Bone marrow (tissue), 2 donors: Measurements from ENCODE around the gene SLC6A3.

Experiments used
- DNase-seq, 2 donors: peaks; one replicate each; lab custom pipeline; 2025; lab: John Stamatoyannopoulos, UW

Gene SLC6A3

DNA sequence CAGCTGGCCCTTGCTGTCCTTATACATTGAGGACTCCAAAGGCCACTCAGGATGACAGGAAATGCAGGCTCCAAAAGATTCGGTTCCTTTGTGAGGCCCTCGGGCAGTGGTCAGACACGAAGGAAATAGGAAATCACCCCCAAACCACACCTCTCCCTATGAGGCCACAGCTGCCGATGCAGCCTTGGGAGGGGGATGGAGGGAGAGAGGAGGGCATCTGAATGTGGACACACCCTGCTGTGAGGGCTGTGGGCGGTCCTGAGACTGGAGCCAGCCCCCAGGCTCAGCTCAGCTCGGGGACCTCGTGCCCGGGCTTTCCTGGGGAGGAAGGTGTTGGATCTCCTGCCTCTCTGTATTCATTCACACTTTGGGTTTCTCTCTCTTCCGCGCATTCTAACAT is 97.7 kb downstream of the SLC6A3 start:
- no peak for DNase-seq

DNA sequence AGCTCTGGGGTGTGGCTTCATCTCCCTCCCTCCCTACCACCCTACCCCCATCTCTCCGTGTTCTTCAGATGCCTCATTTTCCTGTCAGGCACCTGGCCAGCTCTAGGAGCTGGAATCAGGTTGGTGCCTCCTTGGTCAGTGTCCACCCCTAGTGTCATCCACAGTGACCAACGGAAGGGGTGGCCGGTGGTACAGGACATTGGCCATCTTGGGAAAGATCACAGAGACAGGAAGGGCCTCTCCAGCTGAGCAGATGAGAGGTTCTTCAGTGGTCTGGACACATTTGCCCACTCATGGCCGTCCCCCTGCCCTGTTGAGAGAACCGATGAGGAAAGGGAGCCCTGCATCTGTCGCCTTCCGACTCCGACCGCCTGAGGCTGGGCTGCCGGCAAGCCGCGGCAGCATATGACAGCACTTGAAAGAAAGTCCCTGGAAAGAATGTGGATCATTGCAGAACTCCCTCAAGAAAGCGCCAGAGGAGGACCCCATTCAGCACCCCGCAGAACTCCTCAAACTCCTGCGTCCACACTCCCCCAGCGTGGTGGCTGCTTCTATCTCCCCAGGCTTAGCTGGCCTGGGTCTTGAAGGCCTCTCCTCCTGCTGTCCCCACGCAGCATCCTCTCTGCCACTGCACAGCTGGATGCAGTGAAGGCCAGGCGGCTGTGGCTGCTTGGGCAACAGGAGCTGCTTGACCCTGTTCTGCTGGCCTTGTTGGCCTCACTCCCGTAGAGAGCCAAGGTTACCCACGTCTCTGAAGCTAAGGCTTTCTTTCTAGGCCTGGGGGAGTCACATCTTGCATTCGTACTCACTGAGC is 98.4 kb downstream of the SLC6A3 start:
- DNase-seq: no peak

DNA sequence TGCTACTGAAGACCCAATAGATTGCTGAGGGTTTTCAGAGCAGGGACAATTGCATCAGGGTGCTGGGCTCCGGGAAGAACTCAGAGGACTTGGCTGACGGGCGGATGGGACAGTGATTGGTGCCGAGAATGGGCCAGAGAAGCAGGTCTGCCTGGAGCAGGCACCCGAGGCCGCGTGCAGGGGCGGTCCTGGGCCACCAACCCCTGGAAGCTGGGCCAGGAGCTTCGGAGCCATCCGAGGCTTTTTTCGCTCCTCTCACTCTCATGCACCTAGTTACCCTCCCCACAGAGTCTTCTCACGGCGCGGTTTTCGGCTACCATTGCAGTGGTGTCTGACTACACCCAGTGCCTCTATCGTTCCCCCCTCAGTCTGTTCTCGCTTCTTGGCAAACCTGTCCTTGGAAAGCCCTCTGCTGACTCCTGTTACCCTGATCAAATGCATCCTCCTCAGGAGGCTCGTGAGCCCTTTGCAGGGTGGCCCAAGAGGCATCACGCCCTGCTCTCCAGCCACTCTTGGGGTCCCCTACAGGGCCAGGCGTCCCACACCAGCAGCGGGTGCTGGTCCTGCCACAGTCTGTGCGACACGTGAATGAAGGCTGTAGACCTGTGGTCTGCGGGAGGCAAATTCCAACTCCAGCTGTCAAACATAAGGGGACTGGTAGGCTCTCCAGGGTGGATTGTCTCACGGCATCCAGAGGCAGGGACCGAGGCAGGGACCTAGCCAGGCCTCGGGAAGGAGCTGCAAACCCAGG is 99.2 kb downstream of the SLC6A3 start:
- DNase-seq: no peak

DNA sequence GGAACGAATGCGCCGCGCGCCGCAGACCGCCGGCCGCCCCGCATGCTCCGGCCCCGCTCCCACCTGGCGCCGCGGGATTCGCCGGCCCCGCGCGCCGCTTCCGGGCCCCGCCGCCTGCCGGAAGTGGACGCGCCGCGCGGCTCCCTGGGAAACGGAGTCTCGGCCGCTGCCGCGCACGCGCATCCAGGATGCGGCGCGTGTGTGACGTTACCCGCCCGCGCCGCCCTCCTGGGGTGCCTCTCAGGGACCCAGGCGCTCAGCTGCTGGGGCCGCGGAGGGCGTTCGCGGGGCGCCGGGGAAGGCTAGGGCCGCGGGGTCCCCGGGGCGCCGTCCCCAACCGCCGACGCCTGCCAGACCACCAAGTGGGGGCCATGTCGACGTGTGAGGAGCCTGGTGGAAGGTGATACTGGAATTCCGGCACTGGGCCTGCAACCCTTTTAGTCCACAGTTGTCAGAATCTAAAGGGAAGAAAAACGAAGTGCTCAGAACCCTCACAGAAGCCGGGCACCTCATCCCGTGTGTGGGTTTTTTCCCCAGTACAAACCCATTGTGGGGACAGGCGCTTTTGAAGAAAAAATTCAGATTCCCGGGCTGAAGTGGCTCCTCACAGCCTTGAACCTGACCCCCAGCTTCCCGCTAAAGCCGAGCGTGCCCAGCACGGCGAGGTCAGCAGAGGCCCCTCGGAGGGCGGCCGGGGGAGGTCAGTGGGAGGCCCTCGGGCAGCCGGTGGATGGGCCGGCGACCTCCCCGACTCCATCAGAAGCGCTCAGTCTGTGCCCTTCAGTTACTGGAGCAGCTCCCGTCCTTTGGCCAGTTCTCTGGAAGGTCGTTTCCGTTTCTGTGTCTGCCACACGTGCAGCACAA is 100.0 kb downstream of the SLC6A3 start, which contains the start of gene CLPTM1L:
CLPTM1L (minus strand) TSS at position 125 of the 864 bp plus-strand sequence. CDS start 258 bp downstream, outside the sequence.
- DNase-seq: peak; percentile 55 to 66

DNA sequence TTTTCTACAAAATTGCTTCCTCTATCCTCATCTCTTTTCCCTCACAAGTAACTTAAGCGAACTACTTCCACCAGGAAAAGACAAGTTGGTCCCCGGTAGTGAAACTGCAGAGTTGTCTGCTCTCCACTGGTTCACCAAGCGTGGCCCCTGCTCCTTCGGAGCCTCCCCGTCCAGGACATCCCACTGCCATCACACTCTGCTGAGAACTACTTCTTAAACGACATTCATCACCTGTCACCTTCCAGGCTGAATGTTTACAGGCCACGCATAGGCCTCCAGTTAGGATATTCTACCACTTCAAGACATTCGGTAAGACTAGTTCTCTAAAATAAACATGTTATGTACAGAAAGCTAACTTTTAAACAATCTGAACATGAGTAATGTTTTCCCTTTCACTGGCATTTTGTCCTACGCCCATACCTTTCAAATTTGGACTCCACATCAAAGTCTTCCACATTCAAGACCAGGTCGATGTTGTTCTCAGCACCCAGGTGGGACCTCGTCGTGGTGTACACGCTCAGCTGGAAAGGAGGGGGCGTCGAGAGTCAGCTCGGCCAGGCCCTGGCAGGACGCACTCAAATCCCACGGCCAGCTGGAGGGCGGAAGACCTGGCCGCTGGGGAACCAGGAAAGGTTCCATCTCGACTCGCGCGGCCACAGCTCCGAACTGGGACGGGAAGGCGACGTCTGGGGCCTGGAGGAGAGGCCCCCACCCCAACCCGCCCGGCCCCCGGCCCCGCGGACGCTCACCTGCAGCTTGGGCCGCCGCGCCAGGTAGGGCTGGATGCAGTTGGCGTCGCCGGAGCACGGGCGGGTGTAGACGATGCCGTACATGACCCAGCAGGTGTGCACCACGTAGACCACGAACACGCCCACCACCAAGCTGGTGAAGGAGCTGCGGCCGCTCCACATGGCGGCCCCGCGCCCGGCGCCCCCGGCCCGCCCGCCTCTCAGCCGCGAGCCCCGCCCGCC is 101.0 kb downstream of the SLC6A3 start:
- no peak for DNase-seq

DNA sequence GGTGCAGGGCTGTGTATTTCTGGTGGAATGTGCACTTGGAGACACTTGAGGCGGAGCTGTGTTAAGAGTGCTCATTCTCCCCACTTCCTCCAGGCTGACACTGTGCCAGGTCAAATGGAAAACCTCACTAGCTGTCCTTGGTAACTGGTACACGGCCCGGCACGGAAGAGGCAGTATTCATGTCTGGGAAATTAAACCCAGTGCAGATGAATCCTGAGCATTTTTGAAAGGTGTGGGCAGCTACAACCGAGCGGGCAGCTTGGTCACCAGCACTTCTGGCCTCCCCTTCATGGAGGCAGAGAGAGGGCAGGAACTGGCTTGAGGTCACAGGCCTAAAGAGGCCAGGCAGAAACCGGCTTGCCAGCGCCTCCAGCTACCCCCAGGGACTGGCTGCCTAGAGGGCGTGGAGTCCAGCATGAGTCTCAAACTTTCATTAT is 101.9 kb downstream of the SLC6A3 start:
- no peak for DNase-seq
